ENCODE data around the gene FLNB.

Gene FLNB

DNA sequence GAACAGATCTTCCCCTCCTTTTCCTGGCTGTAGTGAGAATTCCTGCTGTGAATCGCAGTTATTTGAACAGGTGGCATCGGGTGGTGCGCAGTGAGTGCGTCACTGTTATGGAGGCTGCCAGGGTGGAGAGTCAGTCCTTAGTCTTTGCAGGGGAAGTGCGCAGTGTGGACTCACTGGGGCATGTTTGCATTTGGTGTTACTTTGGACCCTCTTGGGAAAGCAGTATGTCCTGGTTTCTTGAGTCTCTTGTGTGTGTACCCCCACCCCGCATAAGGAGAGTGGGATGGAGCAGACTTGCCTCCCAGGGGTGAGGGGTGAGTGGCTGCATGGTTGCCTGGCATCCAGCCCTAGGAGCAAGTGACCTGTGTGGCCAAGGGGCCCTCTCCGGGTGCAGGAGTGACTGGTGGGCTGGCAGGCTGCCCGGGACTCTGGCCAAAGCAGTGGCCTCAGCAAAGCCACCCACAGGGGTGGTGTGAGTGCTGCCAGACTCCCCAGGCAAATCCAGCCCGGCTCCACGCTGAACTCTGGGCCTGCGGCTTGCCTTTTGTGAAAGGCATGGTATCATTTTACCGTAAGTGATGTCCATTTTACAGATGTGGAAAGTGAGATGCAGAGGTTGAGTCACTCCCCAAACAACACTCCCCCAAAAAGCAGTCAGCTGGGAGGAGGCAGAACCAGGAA is 156.1 kb downstream of the FLNB start:
- H3K27ac ChIP-seq, result peak overlapping the region; percentile 61 to 89
- peak overlapping the region; percentile 38 for H3K4me3 ChIP-seq
- DNase-seq (ENCODE audit: low spot score), result no peak
- TF ChIP-seq, protein P1, sequence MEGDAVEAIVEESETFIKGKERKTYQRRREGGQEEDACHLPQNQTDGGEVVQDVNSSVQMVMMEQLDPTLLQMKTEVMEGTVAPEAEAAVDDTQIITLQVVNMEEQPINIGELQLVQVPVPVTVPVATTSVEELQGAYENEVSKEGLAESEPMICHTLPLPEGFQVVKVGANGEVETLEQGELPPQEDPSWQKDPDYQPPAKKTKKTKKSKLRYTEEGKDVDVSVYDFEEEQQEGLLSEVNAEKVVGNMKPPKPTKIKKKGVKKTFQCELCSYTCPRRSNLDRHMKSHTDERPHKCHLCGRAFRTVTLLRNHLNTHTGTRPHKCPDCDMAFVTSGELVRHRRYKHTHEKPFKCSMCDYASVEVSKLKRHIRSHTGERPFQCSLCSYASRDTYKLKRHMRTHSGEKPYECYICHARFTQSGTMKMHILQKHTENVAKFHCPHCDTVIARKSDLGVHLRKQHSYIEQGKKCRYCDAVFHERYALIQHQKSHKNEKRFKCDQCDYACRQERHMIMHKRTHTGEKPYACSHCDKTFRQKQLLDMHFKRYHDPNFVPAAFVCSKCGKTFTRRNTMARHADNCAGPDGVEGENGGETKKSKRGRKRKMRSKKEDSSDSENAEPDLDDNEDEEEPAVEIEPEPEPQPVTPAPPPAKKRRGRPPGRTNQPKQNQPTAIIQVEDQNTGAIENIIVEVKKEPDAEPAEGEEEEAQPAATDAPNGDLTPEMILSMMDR (IDR thresholded peaks at IDR 0.05), result no peak

DNA sequence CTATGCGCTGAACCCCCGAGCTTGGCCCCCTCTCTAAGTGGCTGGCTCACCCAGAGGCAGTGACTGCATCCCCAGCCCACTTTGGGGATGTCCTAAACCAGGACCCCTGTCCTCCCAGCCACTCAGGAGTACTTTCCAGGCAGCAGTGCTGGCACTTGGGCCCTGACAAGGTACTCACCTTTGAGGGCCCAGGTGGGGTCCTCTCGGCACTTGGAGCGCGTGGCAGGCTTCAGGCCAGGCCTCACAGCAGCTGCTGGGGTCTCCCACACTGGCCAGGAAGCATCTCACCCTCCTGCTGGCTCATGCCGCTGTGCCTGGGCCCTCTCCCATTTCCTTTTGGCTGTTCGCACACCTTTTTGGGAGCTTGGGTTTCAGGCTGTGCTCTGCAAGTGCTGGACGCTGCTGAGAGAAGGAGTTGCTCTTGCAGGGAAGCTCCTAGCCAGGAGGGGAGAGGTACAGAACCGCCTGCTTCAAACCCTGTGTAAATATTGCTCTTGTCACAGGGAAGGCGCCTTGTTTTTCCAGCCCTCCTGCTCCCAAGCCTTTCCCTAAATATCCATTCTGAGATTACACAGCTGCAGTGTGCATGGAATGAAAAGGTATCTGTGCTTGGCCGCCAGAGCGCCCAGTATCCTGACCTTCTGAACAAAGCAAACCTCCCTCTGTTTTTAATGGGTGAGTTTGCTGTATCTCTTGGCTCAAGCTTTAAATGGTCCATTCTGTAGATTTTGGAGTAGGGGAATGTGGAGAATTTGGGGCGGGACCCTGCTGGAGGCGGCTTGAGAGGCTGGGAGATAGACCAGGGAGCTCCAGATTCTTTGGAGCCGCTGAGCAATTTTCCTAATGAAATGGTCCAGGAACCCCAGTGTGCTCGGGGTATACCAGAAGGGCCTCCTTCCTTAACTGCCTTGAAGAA is 156.9 kb downstream of the FLNB start:
- Histone ChIP-seq H3K27ac (peak overlapping the region; percentile 61 to 89), H3K4me3 (peak overlapping the region; percentile 38)
- TF ChIP-seq, protein P1 (IDR thresholded peaks at IDR 0.05), result no peak
- no peak for DNase-seq (ENCODE audit: low spot score)

DNA sequence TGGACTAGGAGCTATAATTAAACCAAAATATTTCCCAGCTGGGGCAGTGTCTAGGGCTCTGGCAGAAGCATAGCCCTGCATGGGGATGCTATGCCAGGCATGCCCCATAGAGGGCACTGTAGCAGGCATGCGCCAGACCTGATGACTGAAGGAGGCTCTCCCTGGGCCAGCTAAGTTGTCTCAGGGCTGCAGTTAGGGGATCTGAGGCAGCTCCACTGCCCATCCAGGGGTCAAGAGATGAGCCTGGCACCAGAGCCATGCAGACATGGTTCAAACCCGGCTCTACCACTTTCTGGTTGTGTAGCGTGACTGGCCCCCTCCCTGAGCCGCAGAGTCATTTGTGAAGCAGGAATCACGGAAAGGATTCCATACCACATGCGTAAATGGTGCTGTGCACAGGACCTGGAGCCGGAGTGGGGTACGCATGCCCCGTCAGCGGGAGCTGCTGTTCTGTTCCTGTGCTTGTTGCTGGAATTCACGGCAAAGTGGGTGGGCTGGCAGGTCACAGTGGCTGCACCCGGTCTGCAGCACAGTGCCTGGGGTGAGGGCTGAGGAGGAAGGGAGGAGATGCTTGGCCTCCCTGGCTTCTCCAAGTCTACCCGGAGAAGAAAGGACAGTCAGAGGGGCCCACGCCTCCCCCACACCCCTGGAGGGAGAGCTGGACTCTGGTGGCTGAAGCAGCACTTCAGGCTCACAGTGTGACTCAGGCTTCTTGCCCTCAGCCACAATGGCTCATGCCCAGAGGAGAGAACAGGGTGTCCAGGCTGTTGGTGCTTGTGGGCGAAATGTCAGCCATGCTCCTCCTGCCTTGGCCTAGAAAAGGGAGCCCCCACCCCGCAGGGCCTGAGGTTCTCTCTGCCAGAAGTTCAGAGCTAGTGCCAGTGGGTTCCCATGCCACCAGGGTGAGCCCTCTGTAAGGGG is 159.5 kb downstream of the FLNB start:
- no peak for DNase-seq (ENCODE audit: low spot score)
- Histone ChIP-seq H3K27ac (peak overlapping the region; percentile 11 to 64), H3K4me3 (no peak overlapping the region)
- TF ChIP-seq, protein P1 (IDR thresholded peaks at IDR 0.05), result peak; percentile 91

DNA sequence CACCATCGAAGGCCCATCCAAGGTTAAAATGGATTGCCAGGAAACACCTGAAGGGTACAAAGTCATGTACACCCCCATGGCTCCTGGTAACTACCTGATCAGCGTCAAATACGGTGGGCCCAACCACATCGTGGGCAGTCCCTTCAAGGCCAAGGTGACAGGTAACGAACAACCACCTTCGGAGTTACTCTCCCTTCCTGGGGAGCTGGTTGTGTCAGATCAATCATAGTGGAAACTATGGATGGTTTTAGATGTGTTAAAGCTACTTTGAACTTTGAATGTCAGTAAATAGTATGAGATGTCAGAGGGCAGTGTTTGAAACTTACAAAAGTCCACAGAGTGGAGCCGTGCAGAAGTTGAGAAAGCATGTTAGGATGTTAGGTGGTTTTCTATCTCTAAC is 160.3 kb downstream of the FLNB start:
- TF ChIP-seq, protein P1 (IDR thresholded peaks at IDR 0.05), result no peak
- Histone ChIP-seq H3K4me3 (no peak overlapping the region), H3K27ac (peak overlapping the region in 1 of 2 donors; percentile 64)
- DNase-seq (ENCODE audit: low spot score), result no peak

DNA sequence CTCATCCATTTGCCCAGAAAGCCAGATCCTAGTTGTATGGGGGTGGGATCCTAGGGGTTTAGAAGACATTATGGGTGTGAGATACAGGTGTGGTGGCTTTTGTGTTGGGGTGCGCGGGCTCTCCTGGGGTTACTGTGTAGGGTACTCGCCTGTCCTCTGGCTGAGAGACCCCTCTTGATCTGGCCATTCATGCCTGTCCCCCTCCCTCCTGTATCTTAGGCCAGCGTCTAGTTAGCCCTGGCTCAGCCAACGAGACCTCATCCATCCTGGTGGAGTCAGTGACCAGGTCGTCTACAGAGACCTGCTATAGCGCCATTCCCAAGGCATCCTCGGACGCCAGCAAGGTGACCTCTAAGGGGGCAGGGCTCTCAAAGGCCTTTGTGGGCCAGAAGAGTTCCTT is 161.1 kb downstream of the FLNB start:
- DNase-seq (ENCODE audit: low spot score), result no peak
- TF ChIP-seq, protein P1 (IDR thresholded peaks at IDR 0.05), result no peak
- no peak overlapping the region for H3K27ac ChIP-seq
- no peak overlapping the region for H3K4me3 ChIP-seq

DNA sequence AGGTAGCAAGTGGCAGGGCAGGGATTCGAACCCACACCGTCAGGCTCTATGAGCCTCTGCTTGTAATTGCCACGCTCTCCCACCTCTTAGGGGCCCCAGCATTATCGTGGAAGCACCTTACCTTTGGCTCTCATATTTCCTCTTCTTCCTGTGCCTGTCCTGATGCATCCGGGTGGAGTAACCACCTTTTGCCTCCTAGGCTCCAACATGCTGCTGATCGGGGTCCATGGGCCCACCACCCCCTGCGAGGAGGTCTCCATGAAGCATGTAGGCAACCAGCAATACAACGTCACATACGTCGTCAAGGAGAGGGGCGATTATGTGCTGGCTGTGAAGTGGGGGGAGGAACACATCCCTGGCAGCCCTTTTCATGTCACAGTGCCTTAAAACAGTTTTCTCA is 162.2 kb downstream of the FLNB start:
- no peak overlapping the region for H3K4me3 ChIP-seq
- no peak overlapping the region for H3K27ac ChIP-seq
- TF ChIP-seq, protein P1 (IDR thresholded peaks at IDR 0.05), result no peak
- no peak for DNase-seq (ENCODE audit: low spot score)
